Urothelium cell line (cell line): ENCODE results near the gene SNRPD2.
"Not testable (repeated sequence)": the region's sequence is repeated elsewhere in the genome, so short reads cannot be mapped to it uniquely, and the experiment has no call there.

Source experiments
- DNase-seq: peaks from one replicate; pipeline ENCODE4 v3.0.0; 2011; ENCODE audit warnings: low spot score, mixed read lengths
- FAIRE-seq: peaks from 2 replicates; lab custom pipeline; 2011; peaks lifted over from hg19 to GRCh38; lab: Jason Lieb, UNC

The SNRPD2 gene

GRCh38 chr19:45705710-45706415 is 14.1 kb upstream of the SNRPD2 start:
- DNase-seq (no peak), FAIRE-seq (no peak)

- no peak for DNase-seq
- no peak for FAIRE-seq
Measured at GRCh38 chr19:45705115-45705514, 13.4 kb upstream of the SNRPD2 start.

- no peak for FAIRE-seq
- no peak for DNase-seq
Measured at GRCh38 chr19:45701676-45702075, 9.9 kb upstream of the SNRPD2 start.

- no peak for FAIRE-seq
- DNase-seq: peak; percentile 79
Measured at GRCh38 chr19:45693106-45693788, 1.5 kb upstream of the SNRPD2 start.

- peak; percentile 95 for FAIRE-seq
Measured at GRCh38 chr19:45692187-45693105, 693 bp upstream of the SNRPD2 start, which contains the start of gene QPCTL. Gene QPCTL (plus strand): TSS chr19:45692666. CDS start chr19:45692704, 38 bp downstream.

GRCh38 chr19:45687599-45687998 is 4.2 kb downstream of the SNRPD2 start:
- FAIRE-seq (peak; percentile 58), DNase-seq (no peak)

More at GRCh38 chr19:45692187-45693105, 693 bp upstream of the SNRPD2 start, which contains the start of gene QPCTL:
- peak; percentile 96 for DNase-seq

GRCh38 chr19:45685045-45685444 is 6.7 kb downstream of the SNRPD2 start:
- not testable (repeated sequence) for FAIRE-seq

GRCh38 chr19:45682908-45683307 is 8.8 kb downstream of the SNRPD2 start:
- DNase-seq: no peak
- FAIRE-seq: no peak

More at GRCh38 chr19:45685045-45685444, 6.7 kb downstream of the SNRPD2 start:
- DNase-seq: not testable (repeated sequence)

GRCh38 chr19:45682117-45682516 is 9.6 kb downstream of the SNRPD2 start:
- FAIRE-seq (no peak), DNase-seq (no peak)

- FAIRE-seq: peak; percentile 35
- DNase-seq: peak; percentile 90
Measured at GRCh38 chr19:45681391-45682015, 10.2 kb downstream of the SNRPD2 start.

GRCh38 chr19:45677351-45678230 is 14.2 kb downstream of the SNRPD2 start:
- FAIRE-seq: no peak

GRCh38 chr19:45676851-45677263 is 14.9 kb downstream of the SNRPD2 start:
- FAIRE-seq (no peak), DNase-seq (no peak)

More at GRCh38 chr19:45677351-45678230, 14.2 kb downstream of the SNRPD2 start:
- no peak for DNase-seq

GRCh38 chr19:45674946-45675345 is 16.8 kb downstream of the SNRPD2 start:
- FAIRE-seq (no peak), DNase-seq (no peak)

- FAIRE-seq (no peak), DNase-seq (peak; percentile 49)
Measured at GRCh38 chr19:45670670-45671453, 20.9 kb downstream of the SNRPD2 start.

GRCh38 chr19:45668342-45668871 is 23.3 kb downstream of the SNRPD2 start:
- FAIRE-seq: no peak
- DNase-seq: no peak

GRCh38 chr19:45667620-45668341 is 24.0 kb downstream of the SNRPD2 start, which contains the start of gene GIPR:
Gene GIPR (plus strand): TSS chr19:45668221. CDS start chr19:45669521, 1,300 bp downstream.
- FAIRE-seq: peak; percentile 84
- DNase-seq: peak; percentile 67

GRCh38 chr19:45664575-45664974 is 27.2 kb downstream of the SNRPD2 start:
- FAIRE-seq: no peak
- no peak for DNase-seq

- FAIRE-seq: no peak
Measured at GRCh38 chr19:45663800-45664199, 28.0 kb downstream of the SNRPD2 start.

More at GRCh38 chr19:45663800-45664199, 28.0 kb downstream of the SNRPD2 start:
- no peak for DNase-seq
